ENCODE measurements around the gene PANK4. TPM values are rescaled to one million over a fixed set of nuclear protein-coding genes. Genes with fewer than 3 reads are reported as not detected.

The PANK4 gene
- total and polyA plus RNA-seq, 2 donors (not counting 3 experiments of a cell fraction or from before 2014, with no cell fraction given): 22.1 to 34.0 TPM

DNA sequence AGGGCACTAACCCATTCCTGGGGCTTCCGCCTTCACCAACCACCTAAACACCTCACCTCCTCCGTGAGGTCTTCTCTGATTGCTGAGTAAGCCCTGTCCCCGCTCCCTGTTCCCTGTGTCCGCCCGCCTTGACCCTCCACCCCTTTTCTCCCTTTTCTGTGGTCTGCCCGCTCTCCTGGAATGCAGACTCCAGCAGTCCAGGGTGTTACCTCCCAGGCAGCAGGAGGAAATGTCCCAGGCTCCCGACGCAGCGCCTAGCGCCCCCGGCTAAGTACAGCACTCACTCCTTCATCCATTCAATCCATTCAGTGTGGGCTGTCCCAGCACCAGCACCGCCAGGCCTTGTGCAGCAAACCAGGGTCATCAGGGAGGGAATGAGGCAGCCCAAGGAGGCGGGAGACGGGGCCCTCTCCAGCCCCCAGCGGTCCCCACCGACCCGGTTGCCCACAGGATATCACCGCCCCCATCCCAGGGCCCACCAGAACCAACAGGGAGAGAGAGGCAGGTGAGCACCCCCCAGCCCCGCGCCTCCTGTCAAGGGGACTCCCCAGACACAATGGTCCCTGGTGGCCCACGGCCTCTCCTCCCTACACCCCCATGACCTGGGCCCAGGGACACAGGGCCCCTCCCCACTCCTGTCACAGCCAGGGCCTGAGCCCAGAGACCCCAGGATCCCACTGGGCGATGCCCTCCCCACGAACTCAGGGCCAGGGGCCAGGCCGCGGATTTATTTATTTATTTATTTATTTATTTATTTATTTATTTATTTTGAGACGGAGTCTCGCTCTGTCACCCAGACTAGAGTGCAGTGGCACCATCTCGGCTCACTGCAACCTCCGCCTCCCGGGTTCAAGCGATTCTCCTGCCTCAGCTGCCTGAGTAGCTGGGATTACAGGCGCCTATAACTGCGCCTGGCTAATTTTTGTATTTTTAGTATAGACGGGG is 40.0 kb upstream of the PANK4 start:
- TF ChIP-seq FOS (IDR thresholded peaks at IDR 0.05; ENCODE audit: borderline replicate concordance, insufficient read depth, low read length) (no peak), POLR2AphosphoS5 (IDR thresholded peaks at IDR 0.05; ENCODE audit: insufficient read depth, low read depth, low read length) (no peak)
- TF ChIP-seq, protein P1, sequence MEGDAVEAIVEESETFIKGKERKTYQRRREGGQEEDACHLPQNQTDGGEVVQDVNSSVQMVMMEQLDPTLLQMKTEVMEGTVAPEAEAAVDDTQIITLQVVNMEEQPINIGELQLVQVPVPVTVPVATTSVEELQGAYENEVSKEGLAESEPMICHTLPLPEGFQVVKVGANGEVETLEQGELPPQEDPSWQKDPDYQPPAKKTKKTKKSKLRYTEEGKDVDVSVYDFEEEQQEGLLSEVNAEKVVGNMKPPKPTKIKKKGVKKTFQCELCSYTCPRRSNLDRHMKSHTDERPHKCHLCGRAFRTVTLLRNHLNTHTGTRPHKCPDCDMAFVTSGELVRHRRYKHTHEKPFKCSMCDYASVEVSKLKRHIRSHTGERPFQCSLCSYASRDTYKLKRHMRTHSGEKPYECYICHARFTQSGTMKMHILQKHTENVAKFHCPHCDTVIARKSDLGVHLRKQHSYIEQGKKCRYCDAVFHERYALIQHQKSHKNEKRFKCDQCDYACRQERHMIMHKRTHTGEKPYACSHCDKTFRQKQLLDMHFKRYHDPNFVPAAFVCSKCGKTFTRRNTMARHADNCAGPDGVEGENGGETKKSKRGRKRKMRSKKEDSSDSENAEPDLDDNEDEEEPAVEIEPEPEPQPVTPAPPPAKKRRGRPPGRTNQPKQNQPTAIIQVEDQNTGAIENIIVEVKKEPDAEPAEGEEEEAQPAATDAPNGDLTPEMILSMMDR (IDR thresholded peaks at IDR 0.05; ENCODE audit: extremely low read depth in 1 of 2, insufficient read depth in 1 of 2, low read depth in 1 of 2, low read length in 2 of 2): no peak
- FAIRE-seq (no peak), DNase-seq (ENCODE audit: low read depth, low spot score) (no peak)
- Histone ChIP-seq H2AFZ (ENCODE audit: low read depth, low read length) (no peak overlapping the region), H3K9me1 (replicated peaks; ENCODE audit: control insufficient read depth, extremely low read depth, insufficient read depth, low read length) (no peaks in the 10 kb centered on the region), H3K9ac (replicated peaks; ENCODE audit: extremely low read depth, insufficient read depth, low read length) (no peak overlapping the region), H3K4me2 (ENCODE audit: insufficient read depth, low read length) (no peak overlapping the region), H3K27me3 (ENCODE audit: control insufficient read depth in 2 of 2, insufficient read depth in 2 of 2, low read length in 2 of 2) (no peaks in the 10 kb centered on the region), H3K4me1 (ENCODE audit: control insufficient read depth, extremely low read depth, insufficient read depth, low read length) (no peaks in the 10 kb centered on the region), H3K9me3 (replicated peaks; ENCODE audit: control insufficient read depth, insufficient read depth, low read length) (no peaks in the 10 kb centered on the region), H3K36me3 (ENCODE audit: control insufficient read depth in 2 of 2, extremely low read depth in 1 of 2, insufficient read depth in 2 of 2, low read length in 2 of 2) (peaks cover 0 to 6% of the 10 kb centered on the region in 2 experiments), H3K79me2 (ENCODE audit: control insufficient read depth, insufficient read depth, low read length) (no peaks in the 10 kb centered on the region), H3K4me3 (replicated peaks in 1 of 3; ENCODE audit: insufficient read depth in 1 of 3, low read depth in 1 of 3, low read length in 3 of 3) (no peak overlapping the region), H3K27ac (ENCODE audit: insufficient read depth, low read depth, low read length) (no peak overlapping the region), H4K20me1 (replicated peaks; ENCODE audit: control insufficient read depth, extremely low read depth, insufficient read depth, low read length) (no peaks in the 10 kb centered on the region)
- BruUV-seq (replicated peaks): no TSS peak
- dilution Hi-C loops (cut with MboI; ENCODE audit: extremely low pct_ligation_motif_present, low sequenced_read_pairs) (no loop called here), intact Hi-C loops (cut with micrococcal nuclease) (no loop called here)
- POLR2A ChIA-PET: no interaction called here
- CTCF ChIA-PET: no interaction called here

All from endothelial cell of umbilical vein (primary cell).